HAP-1 (cell line): ENCODE measurements around the gene DYNLT2.
"Not testable (repeated sequence)": the region's sequence is repeated elsewhere in the genome, so short reads cannot be mapped to it uniquely, and the experiment has no call there.

Experiments used
- DNase-seq, 2 experiments: peaks; one replicate each; pipeline ENCODE4 v3.0.0-alpha.2; 2016 to 2020; ENCODE audit warnings: low spot score in 2 of 2
- H3K27me3 ChIP-seq: fragments of 250-450 bp; sonication (Bioruptor Pico); 2 replicates; pipeline ENCODE4 v1.5.1; 2020; ENCODE audit warnings: low read depth, mild to moderate bottlenecking, moderate library complexity
- H3K36me3 ChIP-seq: fragments of 250-450 bp; sonication (Bioruptor Pico); replicated peaks from 2 replicates; pipeline ENCODE4 v1.5.1; 2020; ENCODE audit warnings: mild to moderate bottlenecking
- H3K4me1 ChIP-seq: fragments of 250-450 bp; sonication (Bioruptor Pico); 2 replicates; pipeline ENCODE4 v1.5.1; 2020; ENCODE audit warnings: mild to moderate bottlenecking
- H3K4me3 ChIP-seq: fragments of 250-450 bp; sonication (Bioruptor Pico); 2 replicates; pipeline ENCODE4 v1.5.1; 2020; ENCODE audit warnings: mild to moderate bottlenecking, moderate library complexity
- H3K9me3 ChIP-seq: fragments of 250-450 bp; sonication (Bioruptor Pico); 2 replicates; pipeline ENCODE4 v1.5.1; 2020; ENCODE audit warnings: mild to moderate bottlenecking, moderate library complexity
- in situ Hi-C: fragments of 300-500 bp; cut with MboI; formaldehyde crosslinking; loops from 3 replicates; pipeline ENCODE4 v1.14.3; 2020; ENCODE audit warnings: low sequenced_read_pairs, inconsistent platforms, mixed read lengths

The DYNLT2 gene

DNA sequence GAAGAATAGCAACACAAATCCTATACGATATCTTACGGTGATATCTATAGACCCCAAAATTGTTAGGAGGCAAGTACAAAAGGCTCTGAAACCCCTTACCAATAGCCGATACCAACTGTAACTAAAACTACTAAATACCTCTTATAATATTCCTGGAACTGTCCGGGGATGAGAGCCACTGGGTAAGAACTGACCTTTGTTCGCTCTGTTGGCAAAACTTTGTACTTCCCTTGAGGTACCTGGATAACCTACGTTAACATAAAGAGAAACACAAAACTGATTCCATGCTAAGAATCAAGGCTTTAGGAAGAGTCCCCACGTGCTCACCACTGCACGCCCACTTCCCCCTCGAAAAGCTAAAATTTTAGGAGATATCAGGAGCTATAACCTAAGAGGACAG, 36.8 kb downstream of the DYNLT2 start:
- in situ Hi-C loops, result no loop called here
- peaks cover 47% of the 10 kb centered on the region for H3K36me3 ChIP-seq

DNA sequence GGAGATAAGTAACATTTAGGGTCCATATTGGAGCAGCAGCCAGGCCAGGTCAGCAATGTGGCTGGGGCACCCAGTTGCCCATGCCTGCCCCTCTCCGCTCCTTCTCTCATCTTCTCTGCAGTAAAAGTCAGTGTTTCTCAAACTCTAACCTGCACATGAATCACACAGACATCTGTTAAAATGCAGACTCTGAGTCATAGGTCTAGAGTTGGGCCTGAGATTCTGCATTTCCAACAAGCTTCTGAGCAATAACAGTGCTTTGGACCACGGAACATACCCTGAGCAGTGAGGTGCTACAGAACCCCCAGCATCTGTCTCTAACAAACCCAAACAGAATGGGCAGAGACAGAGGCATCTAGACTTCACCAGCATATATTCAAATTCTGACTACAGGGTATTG, 37.2 kb downstream of the DYNLT2 start:
- no peaks in the 10 kb centered on the region for H3K27me3 ChIP-seq
- no peaks in the 10 kb centered on the region for H3K4me1 ChIP-seq
- no peak for DNase-seq
- H3K4me3 ChIP-seq, result no peak overlapping the region
- no peaks in the 10 kb centered on the region for H3K9me3 ChIP-seq
- in situ Hi-C loops, result no loop called here
- peaks cover 50% of the 10 kb centered on the region for H3K36me3 ChIP-seq

More for the DNA sequence above, 36.8 kb downstream of the DYNLT2 start:
- no peak overlapping the region for H3K4me3 ChIP-seq
- H3K27me3 ChIP-seq, result no peaks in the 10 kb centered on the region
- H3K9me3 ChIP-seq, result no peaks in the 10 kb centered on the region
- DNase-seq, result no peak
- no peaks in the 10 kb centered on the region for H3K4me1 ChIP-seq

DNA sequence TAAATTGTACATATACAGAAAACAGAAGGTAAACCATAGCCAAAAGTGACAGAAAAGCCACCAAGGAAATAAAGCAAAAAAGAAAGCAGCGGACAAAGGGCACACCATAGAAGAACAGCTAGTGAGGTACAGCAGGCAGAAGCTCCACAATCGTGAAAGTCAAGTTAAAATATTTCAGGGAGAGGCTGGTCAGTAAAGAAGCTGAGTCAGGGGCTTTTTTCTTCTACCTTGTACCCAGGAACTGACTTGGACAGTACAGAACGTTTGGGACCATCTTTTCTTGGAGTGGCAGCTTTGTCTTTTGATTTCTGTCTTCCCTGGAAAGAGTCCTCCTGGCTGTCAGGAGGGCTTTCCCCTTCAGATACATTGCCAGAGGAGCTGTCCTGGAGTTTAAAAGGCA, 41.4 kb downstream of the DYNLT2 start:
- peaks cover 7% of the 10 kb centered on the region for H3K4me1 ChIP-seq
- H3K36me3 ChIP-seq, result peaks cover 40% of the 10 kb centered on the region
- H3K9me3 ChIP-seq, result no peaks in the 10 kb centered on the region
- no peak for DNase-seq
- H3K4me3 ChIP-seq, result no peak overlapping the region
- H3K27me3 ChIP-seq, result no peaks in the 10 kb centered on the region
- in situ Hi-C loops, result no loop called here

DNA sequence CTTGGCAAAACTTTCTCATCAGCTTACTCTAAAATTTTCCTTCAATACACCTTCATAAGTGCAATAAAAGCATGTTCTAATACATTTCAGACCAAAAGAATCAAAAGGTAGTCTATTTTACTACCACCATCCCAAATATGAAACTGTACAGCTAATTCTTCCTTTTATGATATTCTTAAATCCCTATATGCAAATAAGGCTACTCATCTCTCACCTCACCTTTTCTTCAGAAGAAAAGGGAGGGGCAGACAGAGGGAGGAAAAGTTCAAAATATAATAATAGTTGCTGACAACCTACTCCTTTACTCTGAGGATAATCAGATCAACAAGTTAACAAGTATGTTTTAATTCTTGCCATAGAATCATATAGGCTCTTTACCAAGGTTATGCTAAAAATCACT, 42.1 kb downstream of the DYNLT2 start:
- no peaks in the 10 kb centered on the region for H3K9me3 ChIP-seq
- no peak overlapping the region for H3K4me3 ChIP-seq
- DNase-seq, result no peak
- no peaks in the 10 kb centered on the region for H3K27me3 ChIP-seq
- peaks cover 43% of the 10 kb centered on the region for H3K36me3 ChIP-seq
- H3K4me1 ChIP-seq, result peaks cover 12% of the 10 kb centered on the region
- in situ Hi-C loops, result no loop called here

DNA sequence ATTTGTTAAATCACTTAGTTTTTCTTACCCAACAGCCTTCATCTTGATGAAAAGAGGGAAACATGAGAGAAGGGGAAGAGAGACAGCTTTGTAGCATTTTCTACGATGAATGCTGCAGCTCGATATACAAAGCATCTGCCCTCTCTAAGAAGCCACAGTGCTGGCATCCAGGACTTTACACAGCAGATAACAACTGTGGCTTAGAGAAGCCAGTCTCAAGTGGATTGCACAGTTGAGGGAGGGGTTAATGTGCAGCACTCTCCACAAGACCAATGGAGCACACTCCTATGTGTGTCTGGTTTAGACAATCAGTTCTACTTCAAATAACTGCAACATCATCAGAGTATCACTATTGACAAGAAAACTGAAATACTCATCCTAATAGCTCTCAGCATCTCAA, 43.6 kb downstream of the DYNLT2 start:
- Histone ChIP-seq H3K4me1 (peaks cover 21% of the 10 kb centered on the region), H3K27me3 (no peaks in the 10 kb centered on the region), H3K9me3 (no peaks in the 10 kb centered on the region), H3K36me3 (peaks cover 41% of the 10 kb centered on the region), H3K4me3 (no peak overlapping the region)
- in situ Hi-C loops, result no loop called here
- DNase-seq, result no peak

DNA sequence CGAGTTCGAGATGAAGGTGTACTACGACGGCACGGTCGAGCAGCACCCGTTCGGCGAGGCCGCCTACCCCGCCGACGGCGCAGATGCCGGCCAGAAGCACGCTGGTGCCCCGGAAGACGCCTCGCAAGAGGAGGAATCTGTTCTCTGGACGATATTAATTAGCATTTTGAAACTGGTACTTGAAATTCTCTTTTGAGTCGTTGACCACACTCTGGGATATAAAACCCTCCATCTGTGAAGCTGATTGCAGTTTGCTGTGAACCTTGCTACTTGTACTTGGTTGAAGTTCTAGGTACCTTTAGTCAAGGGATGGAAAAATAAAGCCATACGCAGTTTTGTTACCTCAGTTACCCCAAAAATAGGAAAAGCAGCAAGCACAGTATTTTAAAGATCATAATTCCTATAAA, 48.5 kb downstream of the DYNLT2 start:
- Histone ChIP-seq H3K27me3 (no peaks in the 10 kb centered on the region), H3K9me3 (no peaks in the 10 kb centered on the region), H3K4me1 (peaks cover 31% of the 10 kb centered on the region), H3K4me3 (peak overlapping the region; percentile 97), H3K36me3 (peaks cover 19% of the 10 kb centered on the region)
- in situ Hi-C loops, result no loop called here
- DNase-seq, result no peak

DNA sequence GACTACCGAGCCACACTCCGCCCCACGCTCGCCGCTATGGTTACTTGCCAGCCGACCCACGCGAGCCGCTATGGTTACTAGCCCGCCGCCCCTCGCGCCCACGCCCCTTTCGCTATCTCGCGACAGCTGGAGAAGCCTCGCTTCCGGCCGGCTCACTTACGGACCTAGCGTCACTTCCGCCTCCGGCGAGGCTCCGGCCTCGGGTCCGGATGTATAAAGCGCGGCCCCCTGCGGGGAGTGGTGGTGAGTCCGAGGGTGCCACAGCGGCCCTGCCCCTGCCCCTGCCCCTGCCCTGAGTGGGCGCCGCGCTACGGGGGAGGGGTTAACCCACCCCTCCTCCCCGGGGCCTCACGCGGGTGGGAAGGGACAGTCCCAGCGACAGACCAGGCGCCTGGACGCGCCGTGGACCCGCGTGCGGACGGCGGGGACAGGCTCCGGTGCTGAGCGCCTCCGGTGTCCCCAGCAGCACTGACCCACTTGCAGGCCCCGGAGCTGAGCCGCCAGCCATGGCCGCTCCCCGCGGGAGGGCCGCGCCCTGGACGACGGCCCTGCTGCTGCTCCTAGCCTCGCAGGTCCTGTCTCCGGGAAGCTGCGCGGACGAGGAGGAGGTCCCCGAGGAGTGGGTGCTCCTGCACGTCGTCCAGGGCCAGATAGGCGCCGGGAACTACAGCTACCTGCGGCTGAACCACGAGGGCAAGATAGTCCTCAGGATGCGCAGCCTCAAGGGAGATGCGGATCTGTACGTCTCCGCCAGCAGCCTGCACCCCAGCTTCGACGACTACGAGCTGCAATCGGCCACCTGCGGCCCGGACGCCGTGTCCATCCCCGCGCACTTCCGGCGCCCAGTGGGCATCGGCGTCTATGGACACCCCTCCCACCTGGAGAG, 49.2 kb downstream of the DYNLT2 start, which contains the start of the genes C6orf120 and WDR27:
TSS of gene C6orf120 (plus strand) at position 173 of the 886 bp plus-strand sequence. CDS start at position 507, 334 bp downstream.
TSS of gene WDR27 (minus strand) at position 76 of the 886 bp plus-strand sequence. CDS start 13,024 bp downstream, outside the sequence.
- peak within 1 kb of the TSS; percentile 97 for H3K4me3 ChIP-seq
- H3K36me3 ChIP-seq, result peaks cover 19% of the 10 kb centered on the region
- no peaks in the 10 kb centered on the region for H3K9me3 ChIP-seq
- peaks cover 31% of the 10 kb centered on the region for H3K4me1 ChIP-seq
- in situ Hi-C loops, result no loop called here
- DNase-seq, result peak; percentile 87 to 98
- no peaks in the 10 kb centered on the region for H3K27me3 ChIP-seq

DNA sequence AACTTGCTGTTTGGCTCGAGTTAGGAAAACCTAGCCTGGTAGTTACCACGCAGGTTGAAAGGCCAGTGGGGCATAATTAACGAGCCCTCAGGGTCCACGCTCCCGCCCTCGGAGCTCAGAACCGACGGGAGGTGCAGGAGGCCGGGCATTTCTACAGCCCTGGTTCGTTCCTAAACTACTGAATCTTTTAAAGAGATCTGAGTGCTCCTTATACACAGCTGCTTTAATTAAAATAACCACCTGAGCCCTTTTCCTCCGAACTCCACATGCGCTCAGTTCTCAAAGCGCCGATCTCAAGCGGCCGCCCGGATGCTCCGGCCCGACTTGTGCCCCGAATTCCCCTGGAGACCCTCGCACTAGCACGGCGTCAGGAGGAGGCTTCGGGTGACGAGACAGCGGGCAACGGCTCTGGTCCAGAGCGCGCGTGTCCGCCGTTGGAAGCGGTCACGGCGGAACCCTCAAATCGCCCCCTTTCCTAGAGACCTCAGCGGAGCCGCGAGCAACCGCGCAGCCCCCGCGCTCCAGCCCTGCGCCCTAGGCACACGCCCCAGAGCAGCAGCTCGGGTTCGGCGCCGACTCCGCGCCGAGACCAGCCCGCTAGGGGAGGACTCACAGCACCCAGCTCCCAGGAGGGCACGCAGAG, 49.9 kb downstream of the DYNLT2 start:
- peak overlapping the region; percentile 97 for H3K4me3 ChIP-seq
- H3K9me3 ChIP-seq, result no peaks in the 10 kb centered on the region
- peaks cover 31% of the 10 kb centered on the region for H3K4me1 ChIP-seq
- in situ Hi-C loops, result no loop called here
- peaks cover 19% of the 10 kb centered on the region for H3K36me3 ChIP-seq
- peak in 1 of 2 experiments; percentile 44 for DNase-seq
- no peaks in the 10 kb centered on the region for H3K27me3 ChIP-seq

DNA sequence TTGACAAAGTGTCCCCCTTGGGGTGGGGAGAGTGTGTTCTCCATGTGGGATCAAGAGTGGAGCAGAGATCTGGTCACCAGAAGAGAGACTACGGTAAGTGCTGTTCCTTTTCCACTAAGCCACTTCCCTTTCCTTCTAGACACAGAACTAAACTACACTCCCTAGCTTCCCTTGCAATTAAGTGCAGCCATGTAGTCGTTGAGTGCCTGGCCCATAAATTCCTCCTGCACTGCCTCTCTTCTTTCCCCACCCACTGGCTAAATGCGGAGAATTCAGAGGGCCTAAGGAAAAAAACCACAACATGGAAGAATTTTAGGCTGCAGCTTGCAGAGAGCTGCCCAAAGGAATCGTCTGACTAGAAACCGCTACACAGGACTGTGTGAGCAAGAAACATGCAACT, 51.1 kb downstream of the DYNLT2 start:
- DNase-seq, result peak in 1 of 2 experiments; percentile 19
- H3K4me3 ChIP-seq, result peak overlapping the region; percentile 97
- peaks cover 27% of the 10 kb centered on the region for H3K4me1 ChIP-seq
- no peaks in the 10 kb centered on the region for H3K9me3 ChIP-seq
- no peaks in the 10 kb centered on the region for H3K27me3 ChIP-seq
- H3K36me3 ChIP-seq, result peaks cover 17% of the 10 kb centered on the region
- in situ Hi-C loops, result no loop called here

DNA sequence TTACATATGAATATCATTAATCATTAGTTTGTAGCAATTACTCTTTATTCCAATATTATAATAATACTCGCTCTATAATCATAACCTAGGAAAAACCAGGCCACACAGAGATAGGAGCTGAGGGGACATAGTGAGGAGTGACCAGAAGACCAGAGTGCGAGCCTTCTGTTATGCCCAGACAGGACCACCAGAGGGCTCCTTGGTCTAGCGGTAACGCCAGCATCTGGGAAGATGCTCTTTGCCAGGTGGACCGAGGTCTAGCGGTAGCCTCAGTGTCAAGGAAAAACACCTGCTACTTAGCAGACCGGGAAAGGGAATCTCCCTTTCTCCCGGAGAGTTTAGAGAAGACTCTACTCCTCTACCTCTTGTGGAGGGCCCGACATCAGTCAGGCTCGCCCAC, 54.3 kb downstream of the DYNLT2 start:
- in situ Hi-C loops, H3K27me3 ChIP-seq, H3K4me3 ChIP-seq, H3K9me3 ChIP-seq: not testable (repeated sequence)
- Histone ChIP-seq H3K4me1 (peaks cover 10% of the 10 kb centered on the region), H3K36me3 (peaks cover 11% of the 10 kb centered on the region)
- peak in 1 of 2 experiments; percentile 42 for DNase-seq

DNA sequence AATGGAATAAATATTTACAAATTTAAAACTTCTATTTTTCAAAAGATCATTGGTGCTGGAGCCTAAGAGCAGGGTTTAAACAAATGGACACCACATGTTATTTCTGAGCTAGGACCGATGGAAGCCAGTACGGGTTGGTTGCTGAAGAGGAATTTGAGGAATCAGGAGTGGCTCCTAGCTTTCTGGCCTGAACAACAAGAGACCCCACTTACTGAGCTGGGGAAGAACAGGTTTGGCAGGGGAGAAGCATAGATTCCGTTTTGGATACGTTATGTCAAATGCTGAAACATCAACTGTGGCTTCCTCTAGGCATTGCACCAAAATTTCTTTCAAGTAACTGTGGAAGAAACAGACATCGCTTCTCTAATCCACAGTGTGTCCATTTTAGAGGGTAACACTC, 56.2 kb downstream of the DYNLT2 start:
- H3K4me1 ChIP-seq, result peaks cover 1% of the 10 kb centered on the region
- H3K36me3 ChIP-seq, result peaks cover 10% of the 10 kb centered on the region
- in situ Hi-C loops, result no loop called here
- DNase-seq, result no peak
- no peak overlapping the region for H3K4me3 ChIP-seq
- H3K27me3 ChIP-seq, result no peaks in the 10 kb centered on the region
- no peaks in the 10 kb centered on the region for H3K9me3 ChIP-seq

DNA sequence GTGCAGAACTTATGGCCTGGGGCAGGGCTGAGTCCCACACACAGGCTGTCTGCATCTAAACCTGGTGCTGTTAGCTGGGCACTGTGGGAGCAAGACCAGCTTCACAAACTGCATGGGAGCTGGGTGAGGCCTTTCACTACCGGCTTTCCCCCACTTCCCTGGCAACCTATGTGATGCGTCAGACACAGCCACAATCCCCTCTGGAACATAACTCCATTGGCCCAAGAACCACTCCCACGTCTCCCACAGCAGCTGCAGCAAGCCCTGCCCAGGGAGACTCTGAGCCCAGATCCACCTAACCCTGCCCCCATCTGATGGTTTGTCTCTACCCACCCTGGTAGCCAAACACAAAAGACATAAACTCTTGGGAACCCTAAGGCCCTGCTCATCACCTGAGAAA, 58.9 kb downstream of the DYNLT2 start:
- H3K4me3 ChIP-seq, result no peak overlapping the region
- H3K9me3 ChIP-seq, result no peaks in the 10 kb centered on the region
- no peak for DNase-seq
- H3K4me1 ChIP-seq, result no peaks in the 10 kb centered on the region
- in situ Hi-C loops, result no loop called here
- peaks cover 22% of the 10 kb centered on the region for H3K36me3 ChIP-seq
- H3K27me3 ChIP-seq, result no peaks in the 10 kb centered on the region

DNA sequence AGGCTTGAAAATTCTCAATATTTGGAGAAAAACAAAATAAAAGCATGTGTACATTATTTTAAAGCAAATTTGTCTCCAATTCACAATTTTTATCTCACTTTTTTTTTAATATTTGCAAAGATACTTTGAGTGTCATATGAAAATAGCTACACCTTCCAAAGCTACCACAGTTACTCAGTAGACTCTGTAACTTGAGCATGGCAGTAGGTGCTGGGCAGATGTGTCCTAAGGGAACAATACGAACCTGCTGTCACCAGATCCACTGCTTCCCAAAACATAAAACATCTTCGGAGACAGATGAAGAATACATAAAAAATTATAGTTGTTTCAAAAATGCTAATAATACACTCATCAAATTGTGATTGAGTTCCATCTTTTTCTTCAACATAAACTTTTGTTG, 60.1 kb downstream of the DYNLT2 start:
- in situ Hi-C loops, result no loop called here
- Histone ChIP-seq H3K36me3 (peaks cover 31% of the 10 kb centered on the region), H3K4me3 (no peak overlapping the region), H3K27me3 (no peaks in the 10 kb centered on the region), H3K4me1 (no peaks in the 10 kb centered on the region), H3K9me3 (no peaks in the 10 kb centered on the region; the same call in 1 of the 2 replicates)
- DNase-seq, result no peak
